Keratinocyte (primary cell): ENCODE measurements around the gene PCDHGB6. TPM values are rescaled to one million over a fixed set of nuclear protein-coding genes. Genes with fewer than 3 reads are reported as not detected.
"Not testable (repeated sequence)": the region's sequence is repeated elsewhere in the genome, so short reads cannot be mapped to it uniquely, and the experiment has no call there.

ENCODE experiments used
- DNase-seq: peaks from one replicate; pipeline ENCODE4 v3.0.0-alpha.2; 2011; ENCODE audit warnings: low read depth, missing footprints, low spot score
- FAIRE-seq: peaks from 2 replicates; lab custom pipeline; 2011; peaks lifted over from hg19 to GRCh38; lab: Jason Lieb, UNC
- H2AFZ ChIP-seq: 2 replicates; pipeline ENCODE4 v1.6.0; 2012; ENCODE audit warnings: low read length, control low read depth, inconsistent platforms; ENCODE audit not compliant: control insufficient read depth
- H3K27ac ChIP-seq: 2 replicates; pipeline ENCODE4 v1.5.1; 2011; ENCODE audit warnings: low read length; ENCODE audit not compliant: control insufficient read depth, insufficient read depth
- H3K27me3 ChIP-seq: 3 replicates; pipeline ENCODE4 v1.6.0; 2011; ENCODE audit warnings: low read length; ENCODE audit not compliant: control insufficient read depth, insufficient read depth; ENCODE audit errors: extremely low read depth
- H3K36me3 ChIP-seq, 2 experiments: 2 replicates in 1 of 2; 3 replicates in 1 of 2; pipeline ENCODE4 v1.5.1; 2011; ENCODE audit warnings: low read length in 2 of 2, mild to moderate bottlenecking in 1 of 2; ENCODE audit not compliant: control insufficient read depth in 2 of 2, insufficient read depth in 2 of 2; ENCODE audit errors: extremely low read depth in 1 of 2
- H3K4me1 ChIP-seq: 3 replicates; pipeline ENCODE4 v1.5.1; 2011; ENCODE audit warnings: low read length; ENCODE audit not compliant: control insufficient read depth, insufficient read depth; ENCODE audit errors: extremely low read depth
- H3K4me2 ChIP-seq: 3 replicates; pipeline ENCODE4 v1.6.0; 2011; ENCODE audit warnings: low read depth, low read length; ENCODE audit not compliant: control insufficient read depth, insufficient read depth; ENCODE audit errors: extremely low read depth
- H3K4me3 ChIP-seq, 3 experiments: fragments of 200-600 bp in 1 of 3; sonication (generic) in 1 of 3; 2 replicates in 2 of 3; 3 replicates in 1 of 3; pipeline ENCODE4 v1.5.1; 2011 to 2016; ENCODE audit warnings: low read length in 3 of 3, mild to moderate bottlenecking in 3 of 3, control low read depth in 2 of 3, inconsistent platforms in 1 of 3, low read depth in 1 of 3, mixed read lengths in 1 of 3, mixed run types in 1 of 3, moderate library complexity in 1 of 3; ENCODE audit not compliant: control insufficient read depth in 2 of 3, insufficient read depth in 2 of 3; ENCODE audit errors: extremely low read depth in 1 of 3
- H3K79me2 ChIP-seq: 2 replicates; pipeline ENCODE4 v1.6.0; 2012; ENCODE audit warnings: low read length; ENCODE audit not compliant: control insufficient read depth, insufficient read depth
- H3K9ac ChIP-seq: 3 replicates; pipeline ENCODE4 v1.6.0; 2011; ENCODE audit warnings: low read length; ENCODE audit not compliant: control insufficient read depth, insufficient read depth; ENCODE audit errors: extremely low read depth
- H3K9me1 ChIP-seq: 3 replicates; pipeline ENCODE4 v1.6.0; 2011; ENCODE audit warnings: low read length; ENCODE audit not compliant: control insufficient read depth, insufficient read depth; ENCODE audit errors: extremely low read depth
- H3K9me3 ChIP-seq: 2 replicates; pipeline ENCODE4 v1.5.1; 2012; ENCODE audit warnings: low read depth, low read length; ENCODE audit not compliant: control insufficient read depth
- H4K20me1 ChIP-seq: 3 replicates; pipeline ENCODE4 v1.6.0; 2011; ENCODE audit warnings: low read length; ENCODE audit not compliant: control insufficient read depth, insufficient read depth; ENCODE audit errors: extremely low read depth
- EZH2 ChIP-seq: IDR thresholded peaks from one replicate; pipeline ENCODE4 v1.6.1; 2012; ENCODE audit warnings: inconsistent platforms, mild to moderate bottlenecking, low read length, moderate library complexity
- dilution Hi-C: fragments of 300-500 bp; cut with MboI; formaldehyde crosslinking; loops from one replicate; pipeline ENCODE4 v1.7.0; 2020; ENCODE audit warnings: low sequenced_read_pairs; ENCODE audit not compliant: extremely low pct_ligation_motif_present
- polyA plus RNA-seq, 5 experiments: library from polyadenylated mRNA; depleted of rRNA in 3 of 5; stranded (reverse) in 3 of 5; stranded (forward) in 1 of 5; unstranded in 1 of 5; fragments of >200 nt; gene quantifications; 1 replicate in 1 of 5; 2 replicates in 3 of 5; 3 replicates in 1 of 5; pipeline versions ENCODE4 v1.2.1 to v1.2.3, GENCODE V29; 2011 to 2012; ENCODE audit warnings: missing spikeins in 2 of 5, low read depth in 1 of 5, low replicate concordance in 1 of 5
- TF ChIP-seq, protein P1 (sequence below), 3 experiments: IDR thresholded peaks in 1 of 3; conservative IDR thresholded peaks in 1 of 3; optimal IDR thresholded peaks in 1 of 3; 2 replicates in 2 of 3; 3 replicates in 1 of 3; pipeline versions ENCODE3 to v1.5.1; 2011; ENCODE audit warnings: low read length in 3 of 3, mild to moderate bottlenecking in 3 of 3, moderate library complexity in 2 of 3, control low read depth in 1 of 3, inconsistent platforms in 1 of 3; ENCODE audit not compliant: insufficient read depth in 2 of 3; ENCODE audit errors: extremely low read depth in 1 of 3

Gene PCDHGB6
- polyA plus RNA-seq, 1 donor (not counting 4 experiments of a cell fraction or from before 2014, with no cell fraction given): 0.30 TPM

- dilution Hi-C loops: no loop called here
- no peak for FAIRE-seq
- peaks cover 29% of the 10 kb centered on the region for H3K9me3 ChIP-seq
These were observed 15.2 kb upstream of the PCDHGB6 start, which contains the start of gene PCDHGA8 for GRCh38 chr5:141392429-141393198. PCDHGA8 (plus strand) TSS chr5:141392633; CDS start chr5:141392814, 181 bp downstream.

DNA sequence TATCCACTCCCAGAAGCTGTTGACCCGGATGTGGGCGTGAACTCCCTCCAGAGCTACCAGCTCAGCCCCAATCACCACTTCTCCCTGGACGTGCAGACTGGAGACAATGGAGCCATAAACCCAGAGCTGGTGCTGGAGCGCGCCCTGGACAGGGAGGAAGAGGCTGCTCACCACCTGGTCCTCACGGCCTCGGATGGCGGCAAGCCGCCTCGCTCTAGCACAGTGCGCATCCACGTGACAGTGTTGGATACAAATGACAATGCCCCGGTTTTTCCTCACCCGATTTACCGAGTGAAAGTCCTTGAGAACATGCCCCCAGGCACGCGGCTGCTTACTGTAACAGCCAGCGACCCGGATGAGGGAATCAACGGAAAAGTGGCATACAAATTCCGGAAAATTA, 14.6 kb upstream of the PCDHGB6 start:
- no peak for TF ChIP-seq EZH2
- TF ChIP-seq, protein P1, sequence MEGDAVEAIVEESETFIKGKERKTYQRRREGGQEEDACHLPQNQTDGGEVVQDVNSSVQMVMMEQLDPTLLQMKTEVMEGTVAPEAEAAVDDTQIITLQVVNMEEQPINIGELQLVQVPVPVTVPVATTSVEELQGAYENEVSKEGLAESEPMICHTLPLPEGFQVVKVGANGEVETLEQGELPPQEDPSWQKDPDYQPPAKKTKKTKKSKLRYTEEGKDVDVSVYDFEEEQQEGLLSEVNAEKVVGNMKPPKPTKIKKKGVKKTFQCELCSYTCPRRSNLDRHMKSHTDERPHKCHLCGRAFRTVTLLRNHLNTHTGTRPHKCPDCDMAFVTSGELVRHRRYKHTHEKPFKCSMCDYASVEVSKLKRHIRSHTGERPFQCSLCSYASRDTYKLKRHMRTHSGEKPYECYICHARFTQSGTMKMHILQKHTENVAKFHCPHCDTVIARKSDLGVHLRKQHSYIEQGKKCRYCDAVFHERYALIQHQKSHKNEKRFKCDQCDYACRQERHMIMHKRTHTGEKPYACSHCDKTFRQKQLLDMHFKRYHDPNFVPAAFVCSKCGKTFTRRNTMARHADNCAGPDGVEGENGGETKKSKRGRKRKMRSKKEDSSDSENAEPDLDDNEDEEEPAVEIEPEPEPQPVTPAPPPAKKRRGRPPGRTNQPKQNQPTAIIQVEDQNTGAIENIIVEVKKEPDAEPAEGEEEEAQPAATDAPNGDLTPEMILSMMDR (optimal IDR thresholded peaks at IDR 0.05 in 1 of 3, IDR thresholded peaks at IDR 0.05 in 1 of 3, conservative IDR thresholded peaks at IDR 0.05 in 1 of 3; ENCODE audit: extremely low read depth in 1 of 3, insufficient read depth in 2 of 3, low read length in 3 of 3): no peak
- Histone ChIP-seq H3K4me2 (no peak overlapping the region), H3K4me3 (no peak overlapping the region), H4K20me1 (no peaks in the 10 kb centered on the region), H3K9me3 (peaks cover 29% of the 10 kb centered on the region), H3K27ac (no peak overlapping the region), H2AFZ (no peak overlapping the region), H3K9ac (no peak overlapping the region), H3K9me1 (no peaks in the 10 kb centered on the region), H3K79me2 (no peaks in the 10 kb centered on the region), H3K4me1 (no peaks in the 10 kb centered on the region), H3K27me3 (peaks cover 11% of the 10 kb centered on the region), H3K36me3 (no peaks in the 10 kb centered on the region)
- DNase-seq (no peak), FAIRE-seq (no peak)
- dilution Hi-C loops: no loop called here

More at GRCh38 chr5:141392429-141393198, 15.2 kb upstream of the PCDHGB6 start, which contains the start of gene PCDHGA8:
- Histone ChIP-seq H3K4me1 (no peaks in the 10 kb centered on the region), H4K20me1 (no peaks in the 10 kb centered on the region), H3K27me3 (peaks cover 11% of the 10 kb centered on the region), H3K4me3 (no peak within 1 kb of the TSS), H3K9ac (no peak within 1 kb of the TSS), H2AFZ (no peak within 1 kb of the TSS), H3K27ac (no peak within 1 kb of the TSS), H3K79me2 (no peaks in the 10 kb centered on the region), H3K4me2 (no peak within 1 kb of the TSS), H3K9me1 (no peaks in the 10 kb centered on the region), H3K36me3 (no peaks in the 10 kb centered on the region)
- TF ChIP-seq, protein P1 (optimal IDR thresholded peaks at IDR 0.05 in 1 of 3, IDR thresholded peaks at IDR 0.05 in 1 of 3, conservative IDR thresholded peaks at IDR 0.05 in 1 of 3; ENCODE audit: extremely low read depth in 1 of 3, insufficient read depth in 2 of 3, low read length in 3 of 3): peak in 1 of 3 experiments; percentile 4
- TF ChIP-seq EZH2: no peak
- no peak for DNase-seq

- peaks cover 28% of the 10 kb centered on the region for H3K9me3 ChIP-seq
- H4K20me1 ChIP-seq: not testable (repeated sequence)
These were observed 13.2 kb upstream of the PCDHGB6 start for GRCh38 chr5:141394401-141395187.

More at GRCh38 chr5:141394401-141395187, 13.2 kb upstream of the PCDHGB6 start:
- H3K9ac ChIP-seq, H3K27me3 ChIP-seq, H3K4me1 ChIP-seq, FAIRE-seq, H2AFZ ChIP-seq, H3K27ac ChIP-seq, H3K36me3 ChIP-seq, H3K4me2 ChIP-seq, H3K4me3 ChIP-seq, DNase-seq, H3K79me2 ChIP-seq, H3K9me1 ChIP-seq, dilution Hi-C loops: not testable (repeated sequence)
